ENCODE data around the gene SREK1IP1. TPM values are rescaled to one million over a fixed set of nuclear protein-coding genes. Genes with fewer than 3 reads are reported as not detected.

The SREK1IP1 gene
- total and polyA plus RNA-seq, 10 of the 15 experiments (the other 5 are each of a cell fraction or from before 2014, with no cell fraction given): 9.1 to 60.3 (median 26.9) TPM

GRCh38 chr5:64768358-64769312 is at the start of gene SREK1IP1, which contains the start of gene CWC27 (continued):
- no peak for TF ChIP-seq CBX3 (IDR thresholded peaks at IDR 0.05; ENCODE audit: borderline replicate concordance, low read depth)
- peak in 1 of 3 experiments; percentile 16; a peak in 1 of 6 replicates for TF ChIP-seq CTCF (IDR thresholded peaks at IDR 0.05 in 2 of 3, conservative IDR thresholded peaks at IDR 0.05 in 1 of 3; ENCODE audit: control insufficient read depth in 2 of 3, extremely low read depth in 1 of 3, insufficient read depth in 1 of 3, low read depth in 3 of 3, low read length in 3 of 3)
- peak; percentile 96 for TF ChIP-seq ZBTB40 (IDR thresholded peaks at IDR 0.05; ENCODE audit: borderline replicate concordance)
- TF ChIP-seq STAT1 (conservative IDR thresholded peaks at IDR 0.05): 0 out of 2 replicates have a peak, but pooled peaks have one; percentile 76
- peak; percentile 98 for TF ChIP-seq NBN (IDR thresholded peaks at IDR 0.05)
- TF ChIP-seq PRDM15 (CRISPR knock-in tag; IDR thresholded peaks at IDR 0.05): no peak
- peak; percentile 97 for TF ChIP-seq RBBP5 (conservative IDR thresholded peaks at IDR 0.05)
- TF ChIP-seq BCL11A (IDR thresholded peaks at IDR 0.05; ENCODE audit: low read depth, low read length): 0 out of 2 replicates have a peak, but pooled peaks have one; percentile 3
- TF ChIP-seq MYB (IDR thresholded peaks at IDR 0.05; ENCODE audit: borderline replicate concordance, low read depth, low read length): no peak
- peak; percentile 90 for TF ChIP-seq E4F1 (IDR thresholded peaks at IDR 0.05; ENCODE audit: borderline replicate concordance, partially characterized antibody)
- peak; percentile 80 for TF ChIP-seq CREM (IDR thresholded peaks at IDR 0.05; ENCODE audit: low read depth)
- no peak; the same call in 1 of the 2 replicates for TF ChIP-seq CBFB (IDR thresholded peaks at IDR 0.05; ENCODE audit: low read depth)
- no peak for TF ChIP-seq YBX1 (IDR thresholded peaks at IDR 0.05)
- TF ChIP-seq POU2F2 (IDR thresholded peaks at IDR 0.05; ENCODE audit: borderline replicate concordance, low read depth, low read length): no peak; the same call in 2 of the 3 replicates
- no peak for TF ChIP-seq HDAC6 (IDR thresholded peaks at IDR 0.05; ENCODE audit: unreplicated experiment)
- TF ChIP-seq CHD4 (IDR thresholded peaks at IDR 0.05): no peak

Measured in GM12878 (cell line).